Tibial nerve (tissue), 4 donors: Measurements from ENCODE around the gene B9D1. TPM values are rescaled to one million over a fixed set of nuclear protein-coding genes. Genes with fewer than 3 reads are reported as not detected.

Experiments
- DNase-seq, 2 donors: peaks; one replicate each; pipeline ENCODE4 v3.0.0-alpha.2; 2019; ENCODE audit warnings: low spot score in 2 of 2
- H3K27ac ChIP-seq, 4 donors: fragments of 200-600 bp; sonication (generic) in 3 of 4; one replicate each; pipeline ENCODE4 v1.5.1; 2017 to 2019; ENCODE audit warnings: mild to moderate bottlenecking in 1 of 4
- H3K27me3 ChIP-seq, 2 donors: fragments of 200-600 bp; sonication (generic) in 1 of 2; one replicate each; pipeline versions ENCODE4 v1.5.1 to v1.6.0; 2017 to 2019
- H3K36me3 ChIP-seq, 3 donors: fragments of 200-600 bp; sonication (generic); one replicate each; pipeline ENCODE4 v1.5.1; 2018 to 2019
- H3K4me1 ChIP-seq, 4 donors: fragments of 200-600 bp; sonication (generic) in 3 of 4; one replicate each; pipeline ENCODE4 v1.5.1; 2017 to 2019
- H3K4me3 ChIP-seq, 4 donors: fragments of 200-600 bp; sonication (generic) in 3 of 4; one replicate each; pipeline ENCODE4 v1.5.1; 2017 to 2019; ENCODE audit warnings: mild to moderate bottlenecking in 1 of 4, moderate library complexity in 1 of 4
- H3K9me3 ChIP-seq, 4 donors: fragments of 200-600 bp; sonication (generic) in 3 of 4; one replicate each; pipeline ENCODE4 v1.5.1; 2017 to 2019
- CTCF ChIP-seq, 5 experiments: fragments of 200-600 bp in 3 of 5; fragments of 450-650 bp in 2 of 5; sonication (generic) in 3 of 5; IDR thresholded peaks; one replicate each; pipeline ENCODE4 v1.5.1; 2016 to 2019; ENCODE audit warnings: antibody characterized with exemption in 5 of 5, mild to moderate bottlenecking in 3 of 5, moderate library complexity in 2 of 5
- EP300 ChIP-seq, 2 donors: sonication (generic); formaldehyde crosslinking; IDR thresholded peaks; one replicate each; pipeline ENCODE4 v1.6.1; 2017; ENCODE audit warnings: antibody characterized with exemption in 2 of 2, mild to moderate bottlenecking in 1 of 2
- POLR2A ChIP-seq, 2 donors: fragments of 450-650 bp; IDR thresholded peaks; one replicate each; pipeline ENCODE4 v1.6.1; 2017; ENCODE audit warnings: antibody characterized with exemption in 2 of 2, mild to moderate bottlenecking in 2 of 2, moderate library complexity in 2 of 2
- WGBS, 2 donors: methylation state at CpG; one replicate each; pipeline ENCODE4 v1.1.5; 2018; 5-methylcytosine and 5-hydroxymethylcytosine counted together
- total RNA-seq, 4 donors: library from RNA; depleted of rRNA; stranded (reverse); fragments of >200 nt; gene quantifications; one replicate each; pipeline ENCODE4 v1.1.0, GENCODE V29; 2016

The B9D1 gene
- total RNA-seq, 4 donors from 2014 or later = 21.6 to 65.4 (median 43.4) TPM

DNA sequence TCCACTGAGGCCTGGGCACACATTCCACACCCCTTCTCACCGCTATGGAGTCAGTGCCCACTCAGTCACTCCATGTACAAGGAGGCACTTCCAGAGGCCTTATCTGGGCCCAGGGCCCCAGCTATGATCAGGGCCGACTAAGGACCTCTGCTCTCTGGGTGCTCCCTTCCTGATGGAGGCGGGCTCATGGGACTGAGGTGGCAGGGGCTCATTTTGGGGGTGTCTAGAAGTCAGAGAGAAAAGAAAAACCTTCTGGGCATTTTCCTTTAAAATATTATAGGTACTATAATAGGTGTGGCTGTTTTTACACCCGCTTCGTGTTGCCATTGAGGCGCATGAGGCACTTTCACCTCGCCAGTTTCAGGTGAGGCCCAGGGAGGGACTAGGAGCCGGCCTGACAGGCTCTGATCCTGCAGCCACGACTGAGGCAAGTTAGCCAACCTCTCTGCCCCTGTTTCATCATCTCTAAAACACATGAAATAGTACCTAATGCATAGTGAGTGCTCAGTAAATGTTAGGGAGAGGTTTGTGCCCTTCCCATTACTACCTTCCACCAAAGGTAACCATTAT, 14.4 kb downstream of the B9D1 start:
- WGBS, 2 donors = 82 to 84% methylated on average over 9 of the region's 9 CpGs
- Histone ChIP-seq H3K36me3 (peaks cover 0 to 3% (median 0%) of the 10 kb centered on the region in 3 donors), H3K27ac (peak overlapping the region in 2 of 4 donors; percentile 65 to 88), H3K9me3 (no peaks in the 10 kb centered on the region), H3K4me3 (no peak overlapping the region), H3K27me3 (no peaks in the 10 kb centered on the region), H3K4me1 (peaks cover 0 to 37% (median 19%) of the 10 kb centered on the region in 4 donors)
- no peak for DNase-seq
- no peak for TF ChIP-seq EP300 (IDR thresholded peaks at IDR 0.05)
- TF ChIP-seq CTCF (IDR thresholded peaks at IDR 0.05) = no peak
- no peak for TF ChIP-seq POLR2A (IDR thresholded peaks at IDR 0.05)

DNA sequence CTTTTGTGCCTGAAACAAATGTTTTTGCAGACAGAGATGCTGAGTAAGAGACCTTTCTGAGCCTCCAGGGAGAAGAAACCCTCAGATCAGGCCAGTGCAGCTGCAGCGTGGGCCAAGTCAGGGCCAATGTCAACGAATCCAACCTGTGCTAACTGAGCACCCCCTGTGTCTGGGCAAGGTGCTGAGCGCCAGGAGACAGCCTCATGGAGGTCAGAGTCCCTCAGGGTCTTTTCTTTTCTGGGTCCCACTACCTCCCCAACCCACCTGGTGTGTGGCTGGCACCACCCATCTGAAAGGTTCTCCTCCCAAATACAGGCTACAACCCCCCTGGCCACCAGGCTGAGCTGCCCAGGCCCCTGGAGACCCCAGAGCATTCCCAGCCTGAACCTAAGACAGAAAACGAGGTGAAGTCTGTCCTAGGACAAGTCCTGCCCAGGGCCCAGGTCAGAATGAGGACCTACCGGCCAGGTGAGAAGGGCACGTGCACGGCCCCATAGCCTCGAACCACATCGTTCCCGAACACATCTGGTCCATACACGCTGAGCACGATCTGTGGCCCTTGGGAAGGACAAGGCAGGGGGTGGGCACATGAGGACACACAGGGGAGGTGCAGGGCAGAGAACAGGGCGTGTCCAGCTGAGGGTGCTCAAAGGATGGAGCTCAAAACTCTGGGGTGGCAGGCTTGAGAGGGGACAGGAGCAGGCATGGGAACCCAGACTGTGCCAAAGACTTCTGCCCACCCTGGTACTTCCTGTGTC, 15.0 kb downstream of the B9D1 start:
- H3K4me1 ChIP-seq = peaks cover 0 to 43% (median 21%) of the 10 kb centered on the region in 4 donors
- no peak overlapping the region for H3K4me3 ChIP-seq
- no peak for DNase-seq
- H3K36me3 ChIP-seq = peaks cover 0 to 3% (median 0%) of the 10 kb centered on the region in 3 donors
- no peaks in the 10 kb centered on the region for H3K27me3 ChIP-seq
- H3K9me3 ChIP-seq = no peaks in the 10 kb centered on the region
- H3K27ac ChIP-seq = peak overlapping the region; percentile 28 to 88 (median 74)
- WGBS, 2 donors = 83 to 88% methylated on average over 11 to 13 of the region's 13 CpGs
- no peak for TF ChIP-seq POLR2A (IDR thresholded peaks at IDR 0.05)
- TF ChIP-seq CTCF (IDR thresholded peaks at IDR 0.05) = no peak
- no peak for TF ChIP-seq EP300 (IDR thresholded peaks at IDR 0.05)

GRCh38 chr17:19346351-19347255, 15.9 kb downstream of the B9D1 start:
- TF ChIP-seq POLR2A (IDR thresholded peaks at IDR 0.05) (no peak), EP300 (IDR thresholded peaks at IDR 0.05) (peak in 1 of 2 donors; percentile 36)
- no peak overlapping the region for H3K4me3 ChIP-seq
- no peaks in the 10 kb centered on the region for H3K27me3 ChIP-seq
- WGBS, 2 donors = 43 to 54% methylated on average over 10 to 19 of the region's 19 CpGs
- peak overlapping the region; percentile 52 to 88 (median 74) for H3K27ac ChIP-seq
- H3K4me1 ChIP-seq = peaks cover 0 to 52% (median 25%) of the 10 kb centered on the region in 4 donors
- H3K36me3 ChIP-seq = peaks cover 0 to 3% (median 0%) of the 10 kb centered on the region in 3 donors
- H3K9me3 ChIP-seq = no peaks in the 10 kb centered on the region
- DNase-seq = peak; percentile 76 to 80

DNA sequence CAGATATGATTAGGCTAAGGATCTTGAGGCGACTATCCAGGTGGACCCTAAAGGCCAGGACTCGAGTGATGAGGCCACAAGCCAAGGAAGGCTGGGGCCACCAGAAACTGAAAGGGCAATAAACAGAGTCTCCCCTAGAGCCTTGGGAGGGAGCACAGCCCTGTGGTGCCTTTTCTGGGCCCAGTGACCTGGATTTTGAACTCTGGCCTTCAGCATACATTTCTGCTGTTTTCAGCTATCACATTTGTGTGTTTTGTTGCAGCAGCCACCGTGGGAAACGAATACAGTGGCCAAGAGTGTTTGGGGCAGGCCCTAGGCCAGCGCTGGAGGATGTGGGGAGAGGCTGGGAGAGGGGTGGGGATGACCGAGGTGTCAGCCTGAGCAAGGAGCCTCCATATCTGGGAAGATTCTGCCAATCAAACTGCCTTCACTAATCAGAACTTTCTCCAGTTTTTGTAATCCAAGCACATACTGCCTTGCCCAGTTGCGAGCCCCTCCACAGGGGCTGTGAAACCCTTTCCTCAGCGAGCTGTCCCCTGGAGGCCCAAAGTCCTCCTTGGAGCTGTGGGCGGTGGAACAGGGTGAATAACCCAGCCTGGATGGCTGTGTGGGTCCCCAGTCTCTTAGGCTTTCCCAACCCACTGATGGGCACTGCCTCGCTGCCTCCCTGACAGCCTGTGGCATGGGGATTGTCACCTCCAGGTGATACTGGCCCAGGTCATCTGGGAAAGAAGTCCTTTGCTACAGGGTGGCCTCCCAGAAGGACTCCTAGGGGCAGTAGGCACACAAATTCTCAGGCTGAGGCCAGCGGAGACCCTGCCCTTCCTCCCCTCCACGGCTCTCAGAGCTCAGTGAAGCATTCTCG, 16.8 kb downstream of the B9D1 start:
- Histone ChIP-seq H3K36me3 (peaks cover 0 to 3% (median 0%) of the 10 kb centered on the region in 3 donors), H3K4me1 (peaks cover 0 to 59% (median 25%) of the 10 kb centered on the region in 4 donors), H3K4me3 (no peak overlapping the region), H3K27me3 (no peaks in the 10 kb centered on the region), H3K27ac (peak overlapping the region; percentile 52 to 88 (median 74)), H3K9me3 (no peaks in the 10 kb centered on the region)
- DNase-seq = no peak
- 82 to 83% methylated on average over 13 of the region's 13 CpGs for WGBS, 2 donors
- TF ChIP-seq EP300 (IDR thresholded peaks at IDR 0.05) (no peak), POLR2A (IDR thresholded peaks at IDR 0.05) (no peak), CTCF (IDR thresholded peaks at IDR 0.05) (no peak)
